Brain pericyte (primary cell): ENCODE results near the gene ARL14EP.

Source experiments
- DNase-seq: peaks from one replicate; pipeline ENCODE4 v3.0.0-alpha.2; 2012; ENCODE audit warnings: low read depth, low spot score

The ARL14EP gene

GRCh38 chr11:30380846-30381245, 57.9 kb downstream of the ARL14EP start:
- no peak for DNase-seq

- DNase-seq = no peak
Measured at GRCh38 chr11:30381879-30382278, 59.0 kb downstream of the ARL14EP start.
